OCI-LY7 (cell line): ENCODE data around the gene HTRA1. TPM values are rescaled to one million over a fixed set of nuclear protein-coding genes. Genes with fewer than 3 reads are reported as not detected.

ENCODE experiments used
- BruUV-seq: library from RNA; stranded (reverse); fragments of 400-500 nt; replicated peaks from 2 replicates; lab custom pipeline; 2021; lab: Mats Ljungman, UMichigan
- CTCF ChIA-PET: fragments of 300-600 bp; sonication (Branson Sonifier 250); formaldehyde crosslinking; loops from one replicate; lab custom pipeline; 2022; ENCODE audit warnings: antibody characterized with exemption; ENCODE audit not compliant: unreplicated experiment; lab: Charles Lee
- POLR2A ChIA-PET: fragments of 300-600 bp; sonication (Branson Sonifier 250); formaldehyde crosslinking; loops from one replicate; lab custom pipeline; 2022; ENCODE audit warnings: antibody characterized with exemption; lab: Charles Lee
- DNase-seq: peaks from one replicate; pipeline ENCODE4 v3.0.0-alpha.2; 2015; ENCODE audit warnings: low spot score
- H2AFZ ChIP-seq: fragments of 200-600 bp; sonication (generic), shearing (Covaris generic); 2 replicates; pipeline ENCODE4 v1.6.1; 2014; ENCODE audit warnings: mild to moderate bottlenecking, antibody characterized with exemption, low read length, moderate library complexity
- H3K27ac ChIP-seq: fragments of 200-600 bp; sonication (generic); 2 replicates; pipeline ENCODE4 v1.5.1; 2014; ENCODE audit warnings: mixed run types, low read depth, mild to moderate bottlenecking, moderate library complexity, low read length, inconsistent platforms; ENCODE audit not compliant: poor library complexity, severe bottlenecking
- H3K36me3 ChIP-seq: fragments of 200-600 bp; sonication (generic); 2 replicates; pipeline ENCODE4 v1.6.1; 2014; ENCODE audit warnings: mild to moderate bottlenecking, antibody characterized with exemption, low read length, moderate library complexity, mixed read lengths; ENCODE audit not compliant: insufficient read depth
- H3K4me1 ChIP-seq: fragments of 200-600 bp; sonication (generic); 2 replicates; pipeline ENCODE4 v1.5.1; 2014; ENCODE audit warnings: mild to moderate bottlenecking, low read length; ENCODE audit not compliant: insufficient read depth, poor library complexity, severe bottlenecking
- H3K4me2 ChIP-seq: fragments of 200-600 bp; sonication (generic); 2 replicates; pipeline ENCODE4 v1.6.1; 2014; ENCODE audit warnings: mild to moderate bottlenecking, low read length
- H3K4me3 ChIP-seq: fragments of 200-600 bp; sonication (generic); 2 replicates; pipeline ENCODE4 v1.5.1; 2014; ENCODE audit warnings: mild to moderate bottlenecking, low read depth, low read length; ENCODE audit not compliant: poor library complexity, severe bottlenecking
- H3K79me2 ChIP-seq: fragments of 200-600 bp; sonication (generic); 2 replicates; pipeline ENCODE4 v1.6.1; 2016; ENCODE audit warnings: low read depth, mild to moderate bottlenecking, low read length, moderate library complexity, mixed read lengths; ENCODE audit not compliant: insufficient read depth
- H3K9me2 ChIP-seq: fragments of 200-600 bp; sonication (generic); 2 replicates; pipeline ENCODE4 v1.6.1; 2016; ENCODE audit warnings: mild to moderate bottlenecking, low read length, mixed read lengths; ENCODE audit not compliant: insufficient read depth
- H3K9me3 ChIP-seq: fragments of 200-600 bp; sonication (generic); 2 replicates; pipeline ENCODE4 v1.6.1; 2014; ENCODE audit warnings: mild to moderate bottlenecking, mixed run types, low read length, mixed read lengths
- H4K20me1 ChIP-seq: fragments of 200-600 bp; sonication (generic); 2 replicates; pipeline ENCODE4 v1.6.1; 2014; ENCODE audit warnings: mild to moderate bottlenecking, antibody characterized with exemption, low read length, moderate library complexity, mixed read lengths; ENCODE audit not compliant: insufficient read depth
- CTCF ChIP-seq: fragments of 200-600 bp; sonication (generic); conservative IDR thresholded peaks from 2 replicates; pipeline ENCODE4 v1.5.1; 2014; ENCODE audit warnings: mild to moderate bottlenecking, antibody characterized with exemption, low read length, moderate library complexity, mixed read lengths
- EZH2phosphoT487 ChIP-seq: fragments of 200-600 bp; sonication (generic); IDR thresholded peaks from 2 replicates; pipeline ENCODE4 v1.6.1; 2018; ENCODE audit warnings: low read depth, borderline replicate concordance, mild to moderate bottlenecking, mixed run types, antibody characterized with exemption, low read length, moderate library complexity, mixed read lengths
- intact Hi-C: fragments of 100-400 bp; cut with micrococcal nuclease; formaldehyde crosslinking; loops from one replicate; pipeline ENCODE4 v1.10.0; 2022; ENCODE audit not compliant: unreplicated experiment
- total RNA-seq, 2 experiments: library from RNA; depleted of rRNA in 1 of 2; stranded (reverse); fragments of >200 nt in 1 of 2; shearing (Covaris generic) in 1 of 2; gene quantifications; 2 replicates each; pipeline ENCODE4 v1.2.3, GENCODE V29; 2014 to 2022

HTRA1 gene
- total RNA-seq, 2 experiments from 2014 or later: not detected

DNA sequence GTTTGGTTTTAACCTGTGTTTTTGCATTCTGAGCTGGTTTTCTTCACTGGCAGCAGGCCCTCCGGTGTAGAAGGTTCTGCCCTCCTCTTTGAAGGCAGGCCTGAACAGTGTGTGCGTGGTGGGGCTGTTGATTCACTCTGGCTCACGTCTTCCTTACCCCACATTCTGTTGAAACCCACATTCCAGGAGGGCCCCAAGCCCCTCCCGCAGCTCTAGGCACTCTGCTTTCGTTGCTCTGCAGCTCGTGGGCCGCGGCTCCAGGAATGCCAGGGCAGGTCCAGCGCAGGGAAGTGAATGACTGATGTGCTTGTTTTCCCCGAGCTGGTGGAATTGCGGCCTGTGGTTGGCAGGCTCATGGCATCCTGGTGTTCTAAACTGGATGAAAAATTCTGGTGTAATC is 49.0 kb downstream of the HTRA1 start:
- H3K4me2 ChIP-seq: no peak overlapping the region

GRCh38 chr10:122510736-122511135 is 49.4 kb downstream of the HTRA1 start:
- no peak overlapping the region for H3K27ac ChIP-seq
- H3K4me1 ChIP-seq: no peaks in the 10 kb centered on the region
- H3K9me2 ChIP-seq: no peaks in the 10 kb centered on the region
- no peak for DNase-seq
- no peak overlapping the region for H3K4me3 ChIP-seq
- no peak overlapping the region for H3K4me2 ChIP-seq
- POLR2A ChIA-PET: no interaction called here
- no peaks in the 10 kb centered on the region for H3K79me2 ChIP-seq
- no peak for TF ChIP-seq EZH2phosphoT487
- TF ChIP-seq CTCF: no peak
- H3K36me3 ChIP-seq: no peaks in the 10 kb centered on the region
- no peaks in the 10 kb centered on the region for H4K20me1 ChIP-seq
- H3K9me3 ChIP-seq: no peaks in the 10 kb centered on the region
- H2AFZ ChIP-seq: no peak overlapping the region
- CTCF ChIA-PET: no interaction called here
- intact Hi-C loops: no loop called here
- BruUV-seq: no TSS peak

More for the DNA sequence above, 49.0 kb downstream of the HTRA1 start:
- no peak overlapping the region for H2AFZ ChIP-seq
- no peaks in the 10 kb centered on the region for H3K36me3 ChIP-seq
- ChIA-PET CTCF (no interaction called here), POLR2A (interaction anchor here (0.9 kb wide), 1 partner anchor 29 kb away, joined by 3 read pairs; no protein-coding TSS in a partner anchor)
- BruUV-seq: no TSS peak
- intact Hi-C loops: no loop called here
- no peak for DNase-seq
- no peak for TF ChIP-seq EZH2phosphoT487
- H3K27ac ChIP-seq: no peak overlapping the region
- H3K4me1 ChIP-seq: no peaks in the 10 kb centered on the region
- H4K20me1 ChIP-seq: no peaks in the 10 kb centered on the region
- no peaks in the 10 kb centered on the region for H3K79me2 ChIP-seq
- H3K4me3 ChIP-seq: no peak overlapping the region
- no peaks in the 10 kb centered on the region for H3K9me2 ChIP-seq
- no peaks in the 10 kb centered on the region for H3K9me3 ChIP-seq

DNA sequence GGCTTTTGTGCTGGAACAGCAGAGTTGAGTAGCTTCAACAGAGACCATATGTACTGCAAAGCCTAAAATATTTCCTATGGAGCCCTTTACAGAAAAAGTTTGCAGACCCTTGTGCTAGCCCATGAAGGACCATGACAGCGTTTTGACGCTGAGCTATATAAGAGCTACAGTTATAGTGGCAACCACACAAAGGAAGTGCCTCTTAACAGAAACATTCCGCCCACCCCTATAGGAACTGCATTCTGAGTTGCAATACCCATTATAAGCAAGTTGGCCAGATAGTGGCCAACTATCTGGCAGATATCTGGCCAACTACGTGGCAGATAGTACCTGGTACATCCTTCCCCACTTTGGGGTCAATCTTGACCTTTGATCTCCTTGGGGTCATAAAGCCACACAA is 51.7 kb downstream of the HTRA1 start:
- Histone ChIP-seq H3K9me3 (no peaks in the 10 kb centered on the region), H4K20me1 (no peaks in the 10 kb centered on the region), H3K36me3 (no peaks in the 10 kb centered on the region), H3K27ac (no peak overlapping the region), H3K4me1 (no peaks in the 10 kb centered on the region), H3K4me2 (no peak overlapping the region), H3K79me2 (no peaks in the 10 kb centered on the region), H2AFZ (no peak overlapping the region), H3K4me3 (no peak overlapping the region), H3K9me2 (no peaks in the 10 kb centered on the region)
- CTCF ChIA-PET: no interaction called here
- no TSS peak for BruUV-seq
- intact Hi-C loops: no loop called here
- POLR2A ChIA-PET: interaction anchor here (0.6 kb wide), 1 partner anchor 1761 kb away, joined by 5 read pairs; no protein-coding TSS in a partner anchor
- DNase-seq: no peak
- no peak for TF ChIP-seq CTCF
